ENCODE measurements around the gene FIP1L1.

GRCh38 chr4:53367721-53368120, 9.7 kb upstream of the FIP1L1 start:
- no peak for TF ChIP-seq CTCF (IDR thresholded peaks at IDR 0.05)
- TF ChIP-seq POLR2A (IDR thresholded peaks at IDR 0.05) = no peak
